BLaER1 (cell line): ENCODE results near the gene SLC29A1.
"Not testable (repeated sequence)": the region's sequence is repeated elsewhere in the genome, so short reads cannot be mapped to it uniquely, and the experiment has no call there.

ENCODE experiments used
- H3K27ac ChIP-seq: shearing (Covaris generic); formaldehyde crosslinking; 2 replicates; pipeline ENCODE4 v1.8.1; 2022
- H3K27me3 ChIP-seq: shearing (Covaris generic); formaldehyde crosslinking; 2 replicates; pipeline ENCODE4 v1.8.1; 2022
- H3K36me3 ChIP-seq: shearing (Covaris generic); formaldehyde crosslinking; 2 replicates; pipeline ENCODE4 v1.8.1; 2022
- H3K4me1 ChIP-seq: shearing (Covaris generic); formaldehyde crosslinking; 2 replicates; pipeline ENCODE4 v1.8.1; 2022
- H3K4me2 ChIP-seq: shearing (Covaris generic); formaldehyde crosslinking; 2 replicates; pipeline ENCODE4 v1.8.1; 2022
- H3K4me3 ChIP-seq: shearing (Covaris generic); formaldehyde crosslinking; 2 replicates; pipeline ENCODE4 v1.8.1; 2022
- H3K9ac ChIP-seq: shearing (Covaris generic); formaldehyde crosslinking; 2 replicates; pipeline ENCODE4 v1.8.1; 2022
- H3K9me3 ChIP-seq: shearing (Covaris generic); formaldehyde crosslinking; 2 replicates; pipeline ENCODE4 v1.8.1; 2022
- H4K20me1 ChIP-seq: shearing (Covaris generic); formaldehyde crosslinking; 2 replicates; pipeline ENCODE4 v1.8.1; 2022
- Cebpa-rat ChIP-seq: shearing (Covaris generic); IDR thresholded peaks from 2 replicates; pipeline ENCODE4 v1.8.1; 2022

SLC29A1 gene

DNA sequence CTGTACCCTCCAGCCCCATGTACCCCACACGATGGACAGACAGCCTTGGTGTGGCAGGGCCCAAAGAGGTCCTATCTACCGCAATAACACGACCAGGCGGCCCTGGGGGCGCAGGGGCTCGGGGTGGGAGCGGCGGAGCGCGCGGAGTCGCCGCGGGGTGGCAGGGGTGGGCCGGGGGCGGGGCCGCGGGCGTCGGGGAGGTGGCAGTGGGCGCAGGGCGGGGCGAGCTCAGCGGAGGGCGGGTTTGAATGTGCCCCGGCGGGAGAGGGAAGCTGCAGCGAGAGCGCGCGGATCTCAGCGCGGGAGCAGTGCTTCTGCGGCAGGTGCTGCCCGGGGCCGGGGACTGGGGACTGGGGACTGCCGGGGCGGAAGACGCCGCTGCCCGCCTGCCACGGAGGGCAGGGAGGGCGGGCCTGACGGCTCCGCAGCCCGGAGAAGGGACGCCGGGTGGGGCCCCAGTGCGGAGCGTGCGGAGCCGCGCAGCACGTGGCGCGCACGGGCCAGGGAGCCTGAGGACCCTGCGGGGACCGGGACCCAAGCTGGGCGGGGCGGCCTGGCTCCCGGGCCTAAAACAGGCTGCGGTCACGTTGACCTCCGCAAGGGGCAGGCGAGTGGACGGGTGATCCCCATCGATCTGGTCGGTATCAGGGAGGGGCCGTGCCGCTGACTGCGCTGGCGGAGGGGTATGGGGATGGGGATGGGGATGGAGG, at the start of gene SLC29A1:
TSS of gene SLC29A1 (plus strand) at position 277 of the 710 bp plus-strand sequence. CDS start 3,719 bp downstream, outside the sequence.
- no peak for TF ChIP-seq Cebpa-rat
- peaks cover 13% of the 10 kb centered on the region for H3K36me3 ChIP-seq
- peak within 1 kb of the TSS; percentile 33 for H3K27ac ChIP-seq
- peak within 1 kb of the TSS; percentile 73 for H3K4me3 ChIP-seq
- H4K20me1 ChIP-seq: peaks cover 42% of the 10 kb centered on the region
- peak within 1 kb of the TSS; percentile 78 for H3K9ac ChIP-seq
- H3K4me2 ChIP-seq: peak within 1 kb of the TSS; percentile 96
- no peaks in the 10 kb centered on the region for H3K9me3 ChIP-seq
- no peaks in the 10 kb centered on the region for H3K27me3 ChIP-seq
- H3K4me1 ChIP-seq: peaks cover 75% of the 10 kb centered on the region

DNA sequence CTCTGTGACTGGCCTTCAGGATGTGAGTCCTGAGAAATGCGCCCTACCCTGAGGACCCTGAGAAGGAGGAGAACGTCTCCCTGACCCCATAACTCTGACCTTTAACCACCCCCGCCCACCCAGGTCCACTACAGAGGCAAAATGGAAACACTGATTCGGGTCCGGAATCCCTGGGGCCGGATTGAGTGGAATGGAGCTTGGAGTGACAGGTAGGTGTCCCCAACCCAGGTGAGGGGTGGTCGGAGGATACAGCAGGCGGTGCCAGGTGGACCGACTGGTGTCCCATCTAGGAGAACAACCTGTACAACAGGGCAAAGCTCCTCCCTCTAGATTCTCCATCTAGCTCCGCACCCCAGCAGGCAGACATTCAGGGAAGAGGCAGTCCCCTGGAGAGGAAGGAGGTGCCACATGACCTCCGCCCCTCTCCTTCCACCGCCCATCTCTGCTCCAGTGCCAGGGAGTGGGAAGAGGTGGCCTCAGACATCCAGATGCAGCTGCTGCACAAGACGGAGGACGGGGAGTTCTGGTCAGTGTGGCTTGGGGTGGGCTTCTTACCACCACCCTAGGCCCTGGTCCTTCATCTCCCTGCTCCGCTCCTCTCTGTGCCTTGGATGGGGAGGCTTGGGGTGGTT, 47.1 kb upstream of the SLC29A1 start:
- no peaks in the 10 kb centered on the region for H3K27me3 ChIP-seq
- no peak for TF ChIP-seq Cebpa-rat
- no peaks in the 10 kb centered on the region for H3K36me3 ChIP-seq
- peaks cover 55% of the 10 kb centered on the region for H3K4me1 ChIP-seq
- H4K20me1 ChIP-seq: no peaks in the 10 kb centered on the region; the same call in 1 of the 2 replicates
- H3K4me2 ChIP-seq: peak overlapping the region; percentile 89
- H3K9me3 ChIP-seq: no peaks in the 10 kb centered on the region
- peak overlapping the region; percentile 59 for H3K4me3 ChIP-seq
- H3K27ac ChIP-seq: no peak overlapping the region; the same call in 1 of the 2 replicates
- H3K9ac ChIP-seq: peak overlapping the region; percentile 4; the same call in 1 of the 2 replicates

DNA sequence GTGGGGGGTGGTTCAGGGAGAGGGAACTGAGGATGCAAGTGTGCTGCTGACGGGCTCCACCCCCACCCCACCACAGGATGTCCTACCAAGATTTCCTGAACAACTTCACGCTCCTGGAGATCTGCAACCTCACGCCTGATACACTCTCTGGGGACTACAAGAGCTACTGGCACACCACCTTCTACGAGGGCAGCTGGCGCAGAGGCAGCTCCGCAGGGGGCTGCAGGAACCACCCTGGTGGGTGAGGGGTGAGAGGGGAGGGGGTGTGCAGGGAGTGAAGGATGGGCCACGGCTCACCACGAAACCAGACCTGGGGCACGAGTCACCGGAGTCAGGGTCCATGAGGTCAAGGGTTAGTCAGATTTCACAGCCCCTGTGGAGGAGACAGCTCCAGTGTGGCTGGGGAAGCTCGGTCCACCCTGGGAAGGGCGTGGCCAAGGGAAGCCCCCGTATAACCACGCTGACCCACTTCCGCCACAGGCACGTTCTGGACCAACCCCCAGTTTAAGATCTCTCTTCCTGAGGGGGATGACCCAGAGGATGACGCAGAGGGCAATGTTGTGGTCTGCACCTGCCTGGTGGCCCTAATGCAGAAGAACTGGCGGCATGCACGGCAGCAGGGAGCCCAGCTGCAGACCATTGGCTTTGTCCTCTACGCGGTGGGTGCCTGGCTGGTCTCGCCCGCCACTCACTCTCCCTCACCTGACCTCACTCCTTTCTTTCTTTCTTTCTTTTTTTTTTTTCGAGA, 46.5 kb upstream of the SLC29A1 start:
- no peaks in the 10 kb centered on the region for H3K27me3 ChIP-seq
- H3K9ac ChIP-seq: 0 out of 2 replicates have a peak overlapping the region, but pooled peaks have one; percentile 20
- H3K9me3 ChIP-seq: no peaks in the 10 kb centered on the region
- peak overlapping the region; percentile 59 for H3K4me3 ChIP-seq
- H3K36me3 ChIP-seq: no peaks in the 10 kb centered on the region
- H3K4me1 ChIP-seq: peaks cover 55% of the 10 kb centered on the region
- no peaks in the 10 kb centered on the region; the same call in 1 of the 2 replicates for H4K20me1 ChIP-seq
- peak overlapping the region; percentile 89 for H3K4me2 ChIP-seq
- TF ChIP-seq Cebpa-rat: no peak
- H3K27ac ChIP-seq: no peak overlapping the region; the same call in 1 of the 2 replicates

DNA sequence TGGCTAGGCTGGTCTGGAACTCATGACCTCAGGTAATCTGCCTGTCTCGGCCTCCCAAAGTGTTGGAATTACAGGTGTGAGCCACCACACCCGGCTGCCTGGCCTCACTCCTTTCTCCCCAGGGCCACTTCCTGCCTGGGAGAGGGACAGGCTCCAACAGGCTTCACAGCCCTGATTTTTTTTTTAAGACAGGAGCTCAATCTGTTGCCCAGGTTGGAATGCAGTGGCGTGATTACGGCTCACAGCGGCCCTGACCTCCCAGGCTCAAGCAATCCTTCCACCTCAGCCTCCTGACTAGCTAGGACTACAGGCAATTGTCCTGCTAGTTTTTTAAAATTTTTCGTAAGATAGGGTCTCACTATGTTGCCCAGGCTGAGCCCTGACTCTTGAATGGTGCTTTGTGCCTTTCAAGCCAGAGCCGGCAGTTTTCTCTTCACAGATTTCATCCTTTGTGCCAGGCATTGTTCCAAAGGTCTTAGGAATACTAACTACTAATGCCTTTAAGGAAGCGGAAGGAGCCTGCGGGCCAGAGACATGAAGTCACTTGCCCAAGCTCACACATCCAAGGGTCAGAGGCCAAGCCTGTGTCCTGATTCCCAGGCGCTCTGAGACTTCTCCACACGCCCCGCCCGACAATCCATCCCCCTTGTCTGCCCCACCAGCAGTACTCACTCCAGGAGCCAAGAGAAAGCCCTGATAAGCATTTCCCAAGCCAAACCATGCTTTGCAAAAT, 45.5 kb upstream of the SLC29A1 start:
- H3K4me3 ChIP-seq: no peak overlapping the region
- peaks cover 47% of the 10 kb centered on the region for H3K4me1 ChIP-seq
- H3K27ac ChIP-seq: no peak overlapping the region
- no peak for TF ChIP-seq Cebpa-rat
- H4K20me1 ChIP-seq: no peaks in the 10 kb centered on the region; the same call in 1 of the 2 replicates
- H3K9ac ChIP-seq: no peak overlapping the region
- no peaks in the 10 kb centered on the region for H3K27me3 ChIP-seq
- peak overlapping the region; percentile 89 for H3K4me2 ChIP-seq
- H3K9me3 ChIP-seq: no peaks in the 10 kb centered on the region
- H3K36me3 ChIP-seq: no peaks in the 10 kb centered on the region

DNA sequence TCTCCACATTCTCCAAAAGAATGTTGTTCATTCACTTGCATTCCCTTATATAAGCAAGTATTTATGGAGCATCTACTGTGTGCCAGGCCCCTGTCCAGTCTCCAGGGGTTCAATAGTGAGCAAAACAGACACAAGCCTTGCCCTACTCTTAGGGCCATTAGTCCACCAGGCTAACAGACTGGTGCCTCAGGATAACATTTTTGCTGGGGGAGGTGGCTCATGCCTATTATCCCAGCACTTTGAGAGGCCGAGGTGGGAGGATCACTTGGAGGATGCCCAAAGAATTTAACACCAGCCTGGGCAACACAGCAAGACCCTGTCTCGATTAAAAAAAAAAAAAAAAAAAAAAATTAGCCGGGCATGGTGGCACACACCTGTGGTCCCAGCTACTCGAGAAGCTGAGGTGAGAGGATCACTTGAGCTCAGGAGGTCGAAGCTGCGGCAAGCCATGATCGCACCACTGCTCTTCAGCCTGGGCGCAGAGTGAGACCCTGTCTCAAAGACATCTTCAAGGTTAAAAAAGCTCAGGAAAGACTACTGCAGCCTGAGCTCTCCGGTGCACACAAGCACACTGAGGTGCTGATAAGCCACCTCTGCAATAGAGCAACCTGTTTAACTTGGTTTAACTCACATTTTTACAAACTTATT, 44.8 kb upstream of the SLC29A1 start:
- peaks cover 43% of the 10 kb centered on the region for H3K4me1 ChIP-seq
- no peak for TF ChIP-seq Cebpa-rat
- H3K4me3 ChIP-seq: no peak overlapping the region
- H3K27me3 ChIP-seq: no peaks in the 10 kb centered on the region
- H3K36me3 ChIP-seq: no peaks in the 10 kb centered on the region
- H3K4me2 ChIP-seq: no peak overlapping the region
- no peaks in the 10 kb centered on the region for H3K9me3 ChIP-seq
- H3K9ac ChIP-seq: no peak overlapping the region
- H4K20me1 ChIP-seq: no peaks in the 10 kb centered on the region; the same call in 1 of the 2 replicates
- no peak overlapping the region for H3K27ac ChIP-seq

DNA sequence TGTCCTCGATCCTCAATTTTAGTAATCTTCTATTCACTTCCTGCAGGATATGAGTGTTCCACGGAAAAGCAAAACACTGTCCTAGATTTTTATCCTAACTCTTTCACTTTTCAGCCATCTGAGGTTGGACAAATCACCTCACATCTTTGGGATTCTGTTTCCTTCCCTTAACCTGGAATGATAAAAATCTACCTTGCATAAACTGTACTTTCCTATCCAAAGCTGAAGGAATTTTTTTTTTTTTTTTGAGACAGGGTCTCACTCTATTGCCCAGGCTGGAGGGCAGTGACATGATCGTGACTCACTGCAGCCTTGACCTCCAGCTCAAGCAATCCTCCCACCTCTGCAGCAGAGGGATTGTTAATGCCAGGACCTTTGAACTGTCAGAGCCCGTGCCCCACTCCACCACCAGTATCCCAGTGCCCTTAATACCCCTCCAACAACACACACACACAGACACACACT, 44.3 kb upstream of the SLC29A1 start:
- no peak for TF ChIP-seq Cebpa-rat
- Histone ChIP-seq H3K36me3 (no peaks in the 10 kb centered on the region), H4K20me1 (no peaks in the 10 kb centered on the region; the same call in 1 of the 2 replicates), H3K4me1 (peaks cover 41% of the 10 kb centered on the region), H3K4me3 (no peak overlapping the region), H3K27me3 (no peaks in the 10 kb centered on the region), H3K9me3 (no peaks in the 10 kb centered on the region), H3K27ac (no peak overlapping the region), H3K4me2 (no peak overlapping the region), H3K9ac (no peak overlapping the region)

DNA sequence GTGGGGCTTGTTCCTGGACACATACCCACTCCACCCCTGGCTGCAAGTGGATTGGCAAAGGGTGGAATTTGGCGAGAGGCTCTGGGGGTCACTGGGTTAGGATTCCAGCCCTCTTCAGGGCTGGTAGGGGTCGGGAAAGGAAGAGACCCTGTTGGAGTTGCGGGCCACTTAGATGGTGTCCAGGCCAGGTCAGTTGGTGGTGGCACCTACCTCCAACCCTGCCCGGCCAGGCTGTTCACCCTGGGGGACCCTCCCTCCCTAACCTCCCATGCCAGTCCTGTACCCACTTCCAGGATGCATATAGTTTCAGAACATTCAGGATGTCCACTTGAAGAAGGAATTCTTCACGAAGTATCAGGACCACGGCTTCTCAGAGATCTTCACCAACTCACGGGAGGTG, 43.7 kb upstream of the SLC29A1 start:
- H3K27ac ChIP-seq: no peak overlapping the region
- no peaks in the 10 kb centered on the region for H3K36me3 ChIP-seq
- H3K4me3 ChIP-seq: no peak overlapping the region
- H4K20me1 ChIP-seq: no peaks in the 10 kb centered on the region; the same call in 1 of the 2 replicates
- H3K9me3 ChIP-seq: no peaks in the 10 kb centered on the region
- peaks cover 36% of the 10 kb centered on the region for H3K4me1 ChIP-seq
- no peak overlapping the region for H3K4me2 ChIP-seq
- no peak overlapping the region for H3K9ac ChIP-seq
- no peaks in the 10 kb centered on the region for H3K27me3 ChIP-seq
- no peak for TF ChIP-seq Cebpa-rat

DNA sequence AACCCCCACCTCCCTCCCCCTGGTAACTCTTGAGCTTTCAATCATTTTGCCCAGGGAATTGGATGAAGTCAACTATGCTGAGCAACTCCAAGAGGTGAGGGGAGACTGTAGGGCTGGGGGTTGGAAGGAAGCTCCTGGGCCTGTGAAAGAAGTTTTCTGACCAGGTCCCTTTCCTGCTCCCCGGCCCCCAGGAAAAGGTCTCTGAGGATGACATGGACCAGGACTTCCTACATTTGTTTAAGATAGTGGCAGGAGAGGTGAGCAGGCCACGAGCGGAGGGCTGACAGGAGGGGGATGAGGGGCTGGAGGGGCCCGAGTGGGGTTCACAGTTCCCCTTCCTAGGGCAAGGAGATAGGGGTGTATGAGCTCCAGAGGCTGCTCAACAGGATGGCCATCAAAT, 43.0 kb upstream of the SLC29A1 start:
- Histone ChIP-seq H3K4me1 (peaks cover 28% of the 10 kb centered on the region), H3K27me3 (no peaks in the 10 kb centered on the region), H3K9me3 (no peaks in the 10 kb centered on the region), H3K9ac (no peak overlapping the region), H3K36me3 (no peaks in the 10 kb centered on the region), H3K4me3 (no peak overlapping the region), H3K4me2 (no peak overlapping the region), H4K20me1 (no peaks in the 10 kb centered on the region; the same call in 1 of the 2 replicates), H3K27ac (no peak overlapping the region)
- TF ChIP-seq Cebpa-rat: no peak

DNA sequence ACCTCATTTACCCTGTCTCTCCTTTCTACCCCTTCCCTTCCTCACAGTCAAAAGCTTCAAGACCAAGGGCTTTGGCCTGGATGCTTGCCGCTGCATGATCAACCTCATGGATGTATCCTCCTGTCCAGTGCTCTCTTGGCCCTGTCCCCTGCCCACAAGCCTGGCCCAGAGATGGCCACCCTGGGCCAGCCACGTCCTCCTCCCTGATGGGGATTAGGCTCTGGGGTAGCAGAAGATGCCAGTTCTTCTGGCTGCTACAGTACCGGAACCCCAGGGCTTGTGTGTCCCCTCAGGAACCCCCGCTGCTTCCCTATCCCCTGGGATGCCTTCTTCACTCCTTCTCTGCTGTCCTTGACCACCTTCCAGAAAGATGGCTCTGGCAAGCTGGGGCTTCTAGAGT, 42.5 kb upstream of the SLC29A1 start:
- Histone ChIP-seq H3K36me3 (no peaks in the 10 kb centered on the region), H3K4me1 (peaks cover 24% of the 10 kb centered on the region), H3K9me3 (no peaks in the 10 kb centered on the region), H3K4me2 (no peak overlapping the region), H3K27me3 (no peaks in the 10 kb centered on the region), H4K20me1 (no peaks in the 10 kb centered on the region; the same call in 1 of the 2 replicates), H3K4me3 (no peak overlapping the region), H3K27ac (no peak overlapping the region), H3K9ac (no peak overlapping the region)
- TF ChIP-seq Cebpa-rat: no peak

DNA sequence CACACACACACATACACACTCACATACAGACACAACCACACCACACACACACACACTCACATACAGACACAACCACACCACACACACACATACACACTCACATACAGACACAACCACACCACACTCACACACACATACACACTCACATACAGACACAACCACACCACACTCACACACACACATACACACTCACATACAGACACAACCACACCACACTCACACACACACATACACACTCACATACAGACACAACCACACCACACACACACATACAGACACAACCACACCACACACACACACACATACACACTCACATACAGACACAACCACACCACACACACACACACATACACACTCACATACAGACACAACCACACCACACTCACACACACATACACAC, 41.6 kb upstream of the SLC29A1 start:
- not testable (repeated sequence) for H3K9me3 ChIP-seq, H3K27me3 ChIP-seq, H3K4me2 ChIP-seq, H3K27ac ChIP-seq, H3K4me3 ChIP-seq, H4K20me1 ChIP-seq, H3K9ac ChIP-seq, H3K36me3 ChIP-seq
- H3K4me1 ChIP-seq: peaks cover 21% of the 10 kb centered on the region
